DMS 273 treated with DMSO at 0.1 percent for 48 hours (cell line): Measurements from ENCODE around the gene TAS2R41.
"Not testable (repeated sequence)": the region's sequence is repeated elsewhere in the genome, so short reads cannot be mapped to it uniquely, and the experiment has no call there.

Experiments used
- DNase-seq: peaks from one replicate; lab custom pipeline; 2025; lab: John Stamatoyannopoulos, UW

The TAS2R41 gene

GRCh38 chr7:143518941-143519340 lies 41.3 kb downstream of the TAS2R41 start:
- DNase-seq: no peak

- no peak for DNase-seq
Measured at GRCh38 chr7:143519411-143520131, 41.9 kb downstream of the TAS2R41 start.

GRCh38 chr7:143522309-143522916 lies 44.7 kb downstream of the TAS2R41 start:
- DNase-seq: not testable (repeated sequence)
